Activated T-cell treated with anti-CD3 and anti-CD28 coated beads, Interleukin-2, amount 50 U/mL, for 72 hours (primary cell): Measurements from ENCODE around the gene ENPP3. TPM values are rescaled to one million over a fixed set of nuclear protein-coding genes. Genes with fewer than 3 reads are reported as not detected.
A peak's percentile ranks its signal among the peaks of the same experiment; 100 is the strongest.

Experiments
- ATAC-seq, 2 donors: fragments of 150-1000 bp; cut with Tn5 transposase; replicated peaks in 1 of 2; 2 replicates each; pipeline ENCODE4 v1.10.0; 2021; ENCODE audit warnings: moderate library complexity in 2 of 2, mild to moderate bottlenecking in 1 of 2
- DNase-seq, 2 donors: peaks; one replicate each; pipeline ENCODE4 v3.0.0; 2021 to 2022; ENCODE audit warnings: mixed read lengths in 1 of 2
- H3K27ac Mint-ChIP-seq: one replicate; pipeline ENCODE4 v1.8.0; 2022; ENCODE audit warnings: mild to moderate bottlenecking, moderate library complexity, mixed read lengths
- H3K27me3 Mint-ChIP-seq: one replicate; pipeline ENCODE4 v1.8.0; 2022; ENCODE audit warnings: low read depth, mixed read lengths
- H3K36me3 Mint-ChIP-seq, 2 donors: one replicate each; pipeline ENCODE4 v1.8.0; 2022; ENCODE audit warnings: mixed read lengths in 2 of 2, mild to moderate bottlenecking in 1 of 2; ENCODE audit not compliant: insufficient read depth in 2 of 2
- H3K4me1 Mint-ChIP-seq: one replicate; pipeline ENCODE4 v1.8.0; 2022; ENCODE audit warnings: low read depth, mixed read lengths
- H3K4me3 Mint-ChIP-seq, 2 donors: one replicate each; pipeline ENCODE4 v1.8.0; 2022; ENCODE audit warnings: mild to moderate bottlenecking in 2 of 2, mixed read lengths in 2 of 2, moderate library complexity in 2 of 2
- H3K9me3 Mint-ChIP-seq, 2 donors: one replicate each; pipeline ENCODE4 v1.8.0; 2022; ENCODE audit warnings: mixed read lengths in 2 of 2
- total RNA-seq, 2 donors: library from RNA; stranded (reverse); gene quantifications; one replicate each; pipeline ENCODE4 v1.2.3, GENCODE V29; 2022

Gene ENPP3
- total RNA-seq, 2 donors from 2014 or later: 3.6 to 7.4 TPM

- Mint-ChIP-seq H3K27me3 (no peaks in the 10 kb centered on the region), H3K36me3 (no peaks in the 10 kb centered on the region), H3K4me3 (no peak overlapping the region), H3K4me1 (no peaks in the 10 kb centered on the region), H3K27ac (no peak overlapping the region), H3K9me3 (no peaks in the 10 kb centered on the region)
- no peak for DNase-seq
- no peak for ATAC-seq
Measured at GRCh38 chr6:131651782-131652181, 14.7 kb downstream of the ENPP3 start.

- no peaks in the 10 kb centered on the region for H3K4me1 Mint-ChIP-seq
- H3K36me3 Mint-ChIP-seq: no peaks in the 10 kb centered on the region
- H3K27ac Mint-ChIP-seq: no peak overlapping the region
- no peaks in the 10 kb centered on the region for H3K9me3 Mint-ChIP-seq
- DNase-seq (no peak), ATAC-seq (no peak)
- H3K4me3 Mint-ChIP-seq: no peak overlapping the region
- no peaks in the 10 kb centered on the region for H3K27me3 Mint-ChIP-seq
Measured at GRCh38 chr6:131652472-131652871, 15.4 kb downstream of the ENPP3 start.

- DNase-seq (no peak), ATAC-seq (no peak)
- no peaks in the 10 kb centered on the region for H3K9me3 Mint-ChIP-seq
- no peak overlapping the region for H3K27ac Mint-ChIP-seq
- no peaks in the 10 kb centered on the region for H3K27me3 Mint-ChIP-seq
- H3K4me3 Mint-ChIP-seq: no peak overlapping the region
- no peaks in the 10 kb centered on the region for H3K36me3 Mint-ChIP-seq
- no peaks in the 10 kb centered on the region for H3K4me1 Mint-ChIP-seq
Measured at GRCh38 chr6:131654326-131654725, 17.2 kb downstream of the ENPP3 start.

- H3K27me3 Mint-ChIP-seq: no peaks in the 10 kb centered on the region
Measured at GRCh38 chr6:131655387-131655786, 18.3 kb downstream of the ENPP3 start.

GRCh38 chr6:131655951-131656350, 18.8 kb downstream of the ENPP3 start:
- no peak for ATAC-seq
- H3K27me3 Mint-ChIP-seq: no peaks in the 10 kb centered on the region
- DNase-seq: no peak
- no peaks in the 10 kb centered on the region for H3K9me3 Mint-ChIP-seq
- H3K27ac Mint-ChIP-seq: no peak overlapping the region
- H3K36me3 Mint-ChIP-seq: no peaks in the 10 kb centered on the region
- no peaks in the 10 kb centered on the region for H3K4me1 Mint-ChIP-seq
- H3K4me3 Mint-ChIP-seq: no peak overlapping the region

More at GRCh38 chr6:131655387-131655786, 18.3 kb downstream of the ENPP3 start:
- no peak for ATAC-seq
- H3K9me3 Mint-ChIP-seq: no peaks in the 10 kb centered on the region
- no peak for DNase-seq
- no peak overlapping the region for H3K27ac Mint-ChIP-seq
- no peaks in the 10 kb centered on the region for H3K36me3 Mint-ChIP-seq
- H3K4me3 Mint-ChIP-seq: no peak overlapping the region
- H3K4me1 Mint-ChIP-seq: no peaks in the 10 kb centered on the region

- H3K4me3 Mint-ChIP-seq: no peak overlapping the region
- no peaks in the 10 kb centered on the region for H3K27me3 Mint-ChIP-seq
- no peaks in the 10 kb centered on the region for H3K36me3 Mint-ChIP-seq
- H3K9me3 Mint-ChIP-seq: no peaks in the 10 kb centered on the region
- no peak for ATAC-seq
- H3K27ac Mint-ChIP-seq: no peak overlapping the region
- H3K4me1 Mint-ChIP-seq: no peaks in the 10 kb centered on the region
- no peak for DNase-seq
Measured at GRCh38 chr6:131656667-131657066, 19.6 kb downstream of the ENPP3 start.

- Mint-ChIP-seq H3K27me3 (no peaks in the 10 kb centered on the region), H3K9me3 (no peaks in the 10 kb centered on the region)
Measured at GRCh38 chr6:131657222-131657621, 20.1 kb downstream of the ENPP3 start.

GRCh38 chr6:131657630-131658111, 20.6 kb downstream of the ENPP3 start:
- H3K36me3 Mint-ChIP-seq: no peaks in the 10 kb centered on the region
- no peaks in the 10 kb centered on the region for H3K27me3 Mint-ChIP-seq
- H3K27ac Mint-ChIP-seq: no peak overlapping the region
- H3K9me3 Mint-ChIP-seq: no peaks in the 10 kb centered on the region
- ATAC-seq (no peak), DNase-seq (no peak)
- H3K4me1 Mint-ChIP-seq: no peaks in the 10 kb centered on the region
- no peak overlapping the region for H3K4me3 Mint-ChIP-seq

More at GRCh38 chr6:131657222-131657621, 20.1 kb downstream of the ENPP3 start:
- no peak for ATAC-seq
- no peaks in the 10 kb centered on the region for H3K4me1 Mint-ChIP-seq
- DNase-seq: no peak
- H3K27ac Mint-ChIP-seq: no peak overlapping the region
- no peak overlapping the region for H3K4me3 Mint-ChIP-seq
- no peaks in the 10 kb centered on the region for H3K36me3 Mint-ChIP-seq

GRCh38 chr6:131658287-131658686, 21.2 kb downstream of the ENPP3 start:
- Mint-ChIP-seq H3K4me3 (no peak overlapping the region), H3K27me3 (no peaks in the 10 kb centered on the region), H3K36me3 (no peaks in the 10 kb centered on the region), H3K9me3 (no peaks in the 10 kb centered on the region), H3K4me1 (no peaks in the 10 kb centered on the region), H3K27ac (no peak overlapping the region)
- ATAC-seq (no peak), DNase-seq (no peak)

- DNase-seq (no peak), ATAC-seq (peak in 1 of 2 donors; percentile 43)
- no peaks in the 10 kb centered on the region for H3K27me3 Mint-ChIP-seq
- H3K36me3 Mint-ChIP-seq: no peaks in the 10 kb centered on the region
- no peak overlapping the region for H3K4me3 Mint-ChIP-seq
- no peak overlapping the region for H3K27ac Mint-ChIP-seq
- no peaks in the 10 kb centered on the region for H3K9me3 Mint-ChIP-seq
- no peaks in the 10 kb centered on the region for H3K4me1 Mint-ChIP-seq
Measured at GRCh38 chr6:131660195-131660594, 23.1 kb downstream of the ENPP3 start.

- DNase-seq (no peak), ATAC-seq (no peak)
- Mint-ChIP-seq H3K4me1 (no peaks in the 10 kb centered on the region), H3K4me3 (no peak overlapping the region), H3K9me3 (no peaks in the 10 kb centered on the region), H3K27ac (no peak overlapping the region), H3K27me3 (peaks cover 12% of the 10 kb centered on the region), H3K36me3 (no peaks in the 10 kb centered on the region)
Measured at GRCh38 chr6:131663578-131664165, 26.6 kb downstream of the ENPP3 start.

GRCh38 chr6:131669891-131670290, 32.8 kb downstream of the ENPP3 start:
- H3K4me3 Mint-ChIP-seq: no peak overlapping the region
- no peaks in the 10 kb centered on the region for H3K4me1 Mint-ChIP-seq
- DNase-seq (no peak), ATAC-seq (no peak)
- H3K9me3 Mint-ChIP-seq: no peaks in the 10 kb centered on the region
- peaks cover 12% of the 10 kb centered on the region for H3K27me3 Mint-ChIP-seq
- no peaks in the 10 kb centered on the region for H3K36me3 Mint-ChIP-seq
- H3K27ac Mint-ChIP-seq: no peak overlapping the region

GRCh38 chr6:131673184-131673583, 36.1 kb downstream of the ENPP3 start:
- Mint-ChIP-seq H3K27me3 (no peaks in the 10 kb centered on the region), H3K4me3 (no peak overlapping the region), H3K9me3 (no peaks in the 10 kb centered on the region), H3K27ac (no peak overlapping the region), H3K4me1 (no peaks in the 10 kb centered on the region), H3K36me3 (no peaks in the 10 kb centered on the region)
- DNase-seq (no peak), ATAC-seq (no peak)

GRCh38 chr6:131678442-131678841, 41.3 kb downstream of the ENPP3 start:
- H3K4me1 Mint-ChIP-seq: peaks cover 5% of the 10 kb centered on the region
- ATAC-seq (no peak), DNase-seq (no peak)
- no peaks in the 10 kb centered on the region for H3K27me3 Mint-ChIP-seq
- H3K4me3 Mint-ChIP-seq: no peak overlapping the region
- H3K36me3 Mint-ChIP-seq: no peaks in the 10 kb centered on the region
- no peak overlapping the region for H3K27ac Mint-ChIP-seq
- H3K9me3 Mint-ChIP-seq: no peaks in the 10 kb centered on the region
